Panc1 (cell line): ENCODE data around the gene RABL3. TPM values are rescaled to one million over a fixed set of nuclear protein-coding genes. Genes with fewer than 3 reads are reported as not detected.

Experiments
- ATAC-seq: fragments of 200-7000 bp; cut with Tn5 transposase; 2 replicates; pipeline ENCODE4 v1.9.1; 2020; ENCODE audit warnings: mild to moderate bottlenecking, moderate library complexity
- BruUV-seq: library from RNA; stranded (reverse); fragments of 400-500 nt; replicated peaks from 2 replicates; lab custom pipeline; 2021; lab: Mats Ljungman, UMichigan
- CTCF ChIA-PET: fragments of 300-600 bp; sonication (Branson Sonifier 250); formaldehyde crosslinking; loops from one replicate; lab custom pipeline; 2022; ENCODE audit warnings: antibody characterized with exemption; lab: Charles Lee
- POLR2A ChIA-PET: fragments of 300-600 bp; sonication (Branson Sonifier 250); formaldehyde crosslinking; loops from one replicate; lab custom pipeline; 2022; ENCODE audit warnings: antibody characterized with exemption; lab: Charles Lee
- DNase-seq: peaks from one replicate; pipeline ENCODE4 v3.0.0-alpha.2; 2010; ENCODE audit warnings: low read depth, low spot score
- H3K27ac ChIP-seq: 2 replicates; pipeline ENCODE4 v1.5.1; 2011; ENCODE audit warnings: mild to moderate bottlenecking, low read length, inconsistent platforms
- H3K27me3 ChIP-seq: fragments of 200-500 bp; sonication (Bioruptor generic); 2 replicates; pipeline ENCODE4 v1.6.0; 2014; ENCODE audit warnings: low read length, inconsistent platforms; ENCODE audit not compliant: control insufficient read depth, insufficient read depth
- H3K36me3 ChIP-seq: fragments of 200-500 bp; sonication (Bioruptor generic); 2 replicates; pipeline ENCODE4 v1.5.1; 2014; ENCODE audit warnings: inconsistent platforms, mild to moderate bottlenecking, low read length, moderate library complexity; ENCODE audit not compliant: control insufficient read depth, insufficient read depth
- H3K4me1 ChIP-seq: 2 replicates; pipeline ENCODE4 v1.5.1; 2011; ENCODE audit warnings: inconsistent platforms, mild to moderate bottlenecking, low read length, moderate library complexity; ENCODE audit not compliant: control insufficient read depth, insufficient read depth
- H3K4me3 ChIP-seq, 2 experiments: 2 replicates each; pipeline ENCODE4 v1.5.1; 2011 to 2012; ENCODE audit warnings: low read depth in 2 of 2, low read length in 2 of 2, mild to moderate bottlenecking in 2 of 2, inconsistent platforms in 1 of 2, moderate library complexity in 1 of 2
- H3K9me3 ChIP-seq: fragments of 200-500 bp; sonication (Bioruptor generic); 2 replicates; pipeline ENCODE4 v1.5.1; 2014; ENCODE audit warnings: low read depth, mild to moderate bottlenecking, inconsistent platforms, low read length, moderate library complexity; ENCODE audit not compliant: control insufficient read depth, insufficient read depth
- CTCF ChIP-seq: fragments of 450-650 bp; IDR thresholded peaks from 2 replicates; pipeline ENCODE4 v1.5.1; 2017; ENCODE audit warnings: mild to moderate bottlenecking
- POLR2AphosphoS5 ChIP-seq: IDR thresholded peaks from 2 replicates; pipeline ENCODE4 v1.6.1; 2012; ENCODE audit warnings: mild to moderate bottlenecking, low read depth, low read length, moderate library complexity
- REST ChIP-seq, 2 experiments: IDR thresholded peaks; 2 replicates each; pipeline ENCODE4 v1.6.1; 2011 to 2012; ENCODE audit warnings: low read depth in 2 of 2, control low read depth in 1 of 2, low read length in 1 of 2, mild to moderate bottlenecking in 1 of 2, moderate library complexity in 1 of 2; ENCODE audit not compliant: insufficient read depth in 1 of 2
- SIN3A ChIP-seq: IDR thresholded peaks from 2 replicates; pipeline ENCODE4 v1.6.1; 2012; ENCODE audit warnings: low read depth, mild to moderate bottlenecking, low read length, moderate library complexity, borderline replicate concordance; ENCODE audit not compliant: insufficient read depth
- TCF7L2 ChIP-seq: IDR thresholded peaks from 2 replicates; pipeline ENCODE4 v1.6.1; 2011; ENCODE audit warnings: mild to moderate bottlenecking, low read depth, low read length, inconsistent platforms
- in situ Hi-C: cut with HindIII; loops from 2 replicates; pipeline ENCODE4 v1.10.0; 2016; ENCODE audit warnings: low sequenced_read_pairs, low pct_unique_long_range_greater_than_20kb
- intact Hi-C: fragments of 100-400 bp; cut with micrococcal nuclease; formaldehyde crosslinking; loops from one replicate; pipeline ENCODE4 v1.10.0; 2022; ENCODE audit not compliant: unreplicated experiment
- total RNA-seq: library from RNA; stranded (reverse); gene quantifications from one replicate; pipeline ENCODE4 v1.2.1, GENCODE V29; 2021; ENCODE audit not compliant: unreplicated experiment

RABL3 gene
- total RNA-seq, 1 experiment from 2014 or later: 15.8 TPM

- H3K4me1 ChIP-seq: no peaks in the 10 kb centered on the region
- no peak for ATAC-seq
- no peaks in the 10 kb centered on the region for H3K9me3 ChIP-seq
- no peak for DNase-seq
- ChIA-PET CTCF (interaction anchor here (0.7 kb wide), 1 partner anchor 13 kb away, joined by 3 read pairs; no protein-coding TSS in a partner anchor), POLR2A (no interaction called here)
- TF ChIP-seq SIN3A (no peak), POLR2AphosphoS5 (no peak), TCF7L2 (no peak), REST (IDR thresholded peaks at IDR 0.05; ENCODE audit: insufficient read depth in 1 of 2, low read depth in 2 of 2, low read length in 1 of 2) (no peak), CTCF (no peak)
- BruUV-seq: no TSS peak
- no peak overlapping the region for H3K4me3 ChIP-seq
- no peaks in the 10 kb centered on the region for H3K36me3 ChIP-seq
- in situ Hi-C loops: no loop called here
- no peak overlapping the region for H3K27ac ChIP-seq
- intact Hi-C loops: no loop called here
- no peaks in the 10 kb centered on the region for H3K27me3 ChIP-seq
Measured at GRCh38 chr3:120765830-120766493, 23.6 kb upstream of the RABL3 start.

GRCh38 chr3:120764206-120764605, 21.9 kb upstream of the RABL3 start:
- no peaks in the 10 kb centered on the region for H3K9me3 ChIP-seq
- intact Hi-C loops: no loop called here
- no peaks in the 10 kb centered on the region for H3K27me3 ChIP-seq
- BruUV-seq: no TSS peak
- H3K4me1 ChIP-seq: no peaks in the 10 kb centered on the region
- TF ChIP-seq POLR2AphosphoS5 (no peak), SIN3A (no peak), REST (IDR thresholded peaks at IDR 0.05; ENCODE audit: insufficient read depth in 1 of 2, low read depth in 2 of 2, low read length in 1 of 2) (no peak), TCF7L2 (no peak), CTCF (no peak)
- DNase-seq (no peak), ATAC-seq (no peak)
- no peaks in the 10 kb centered on the region for H3K36me3 ChIP-seq
- H3K27ac ChIP-seq: no peak overlapping the region
- CTCF ChIA-PET: interaction anchor here (0.6 kb wide), 1 partner anchor 46 kb away, joined by 3 read pairs; no protein-coding TSS in a partner anchor
- POLR2A ChIA-PET: no interaction called here
- in situ Hi-C loops: no loop called here
- no peak overlapping the region for H3K4me3 ChIP-seq
